NCI-H2029 treated with DMSO at 0.1 percent for 48 hours (cell line): ENCODE measurements around the gene BAZ1A.

Experiments
- DNase-seq: peaks from one replicate; lab custom pipeline; 2025; lab: John Stamatoyannopoulos, UW

Gene BAZ1A

GRCh38 chr14:34718750-34719304 lies 156.3 kb downstream of the BAZ1A start:
- no peak for DNase-seq

GRCh38 chr14:34715127-34715863 lies 159.9 kb downstream of the BAZ1A start:
- no peak for DNase-seq

- peak; percentile 93 for DNase-seq
These were observed 160.6 kb downstream of the BAZ1A start, which contains the start of gene CFL2 for GRCh38 chr14:34714320-34715126. Gene CFL2, minus strand, starts transcription at chr14:34714593. Its CDS starts 53 bp downstream, at chr14:34714540.

GRCh38 chr14:34713681-34714319 lies 161.4 kb downstream of the BAZ1A start:
- DNase-seq, result peak; percentile 87

- DNase-seq, result no peak
These were observed 162.0 kb downstream of the BAZ1A start for GRCh38 chr14:34713122-34713680.

- DNase-seq, result no peak
These were observed 163.1 kb downstream of the BAZ1A start for GRCh38 chr14:34711796-34712712.

- DNase-seq, result peak; percentile 100
These were observed 164.0 kb downstream of the BAZ1A start for GRCh38 chr14:34711169-34711568.

GRCh38 chr14:34710744-34711143 lies 164.4 kb downstream of the BAZ1A start:
- peak; percentile 31 for DNase-seq

GRCh38 chr14:34710006-34710405 lies 165.2 kb downstream of the BAZ1A start:
- no peak for DNase-seq

- DNase-seq, result peak; percentile 88
These were observed 167.4 kb downstream of the BAZ1A start for GRCh38 chr14:34707722-34708121.
